ENCODE data around the gene INAFM2.

The INAFM2 gene

GRCh38 chr15:40307421-40308211, 15.9 kb upstream of the INAFM2 start, which contains the start of gene PLCB2:
PLCB2 (minus strand) TSS chr15:40307935; CDS start chr15:40307672, 263 bp downstream.
- no peak for DNase-seq

DNA sequence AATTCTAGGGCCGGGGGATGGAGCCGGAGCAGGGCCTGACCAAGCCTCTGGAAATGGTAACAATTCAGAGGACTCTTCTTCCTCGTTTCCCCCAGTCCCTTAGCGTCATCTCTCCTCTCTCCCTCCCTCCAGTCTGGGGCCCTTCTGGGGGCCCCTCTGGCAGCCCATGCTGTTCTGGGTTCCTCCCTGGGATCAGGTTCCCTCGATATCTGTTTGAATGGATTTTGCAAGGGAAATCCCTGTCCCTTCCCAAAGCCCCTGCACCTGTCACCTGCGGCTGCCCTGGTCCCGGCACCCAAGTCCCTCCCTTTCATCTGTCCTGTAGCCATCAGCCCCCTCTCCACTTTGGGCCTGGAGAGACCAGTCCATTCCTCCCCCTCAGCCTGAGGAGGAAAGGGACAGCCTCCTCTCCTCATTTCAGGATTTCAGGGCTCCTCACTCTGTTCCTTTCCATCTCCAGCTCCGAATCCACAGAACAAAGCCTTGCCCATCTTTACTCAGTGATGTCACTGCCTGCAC, 14.1 kb upstream of the INAFM2 start:
- no peak for DNase-seq

- DNase-seq, result no peak
These were observed 13.2 kb upstream of the INAFM2 start for GRCh38 chr15:40310001-40310959.

GRCh38 chr15:40310993-40311392, 12.5 kb upstream of the INAFM2 start:
- DNase-seq, result no peak

DNA sequence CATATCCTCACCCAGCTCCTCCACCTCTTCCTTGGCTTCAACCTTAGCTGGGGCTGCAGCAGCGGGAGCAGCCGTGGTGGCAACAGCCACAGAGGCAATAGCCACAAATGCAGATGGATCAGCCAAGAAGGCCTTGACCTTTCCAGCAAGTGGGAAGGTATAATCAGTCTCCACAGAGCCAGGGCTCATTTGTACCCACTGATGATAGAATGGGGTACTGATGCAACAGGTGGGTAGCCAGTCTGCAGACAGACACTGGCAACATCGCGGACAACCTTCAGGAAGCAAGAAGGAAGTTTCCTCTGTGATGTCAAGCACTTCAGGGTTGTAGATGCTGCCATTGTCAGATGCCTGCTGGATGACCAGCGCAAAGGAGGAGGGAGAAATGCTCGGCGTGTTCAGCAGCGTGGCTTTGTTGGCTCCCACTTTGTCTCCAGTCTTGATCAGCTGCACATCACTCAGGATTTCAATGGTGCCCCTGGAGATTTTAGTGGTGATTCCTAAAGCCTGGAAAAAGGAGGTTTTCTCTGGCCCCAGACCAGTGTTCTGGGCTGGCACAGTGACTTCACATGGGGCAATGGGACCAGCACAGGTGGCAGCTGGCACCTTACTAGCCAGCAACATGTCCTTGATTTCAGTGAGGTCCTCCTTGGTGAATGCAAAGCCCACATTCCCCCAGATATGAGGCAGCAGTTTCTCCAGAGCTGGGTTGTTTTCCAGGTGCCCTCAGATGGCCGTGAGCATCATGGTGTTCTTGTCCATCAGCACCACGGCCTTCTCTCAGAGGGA, 10.9 kb upstream of the INAFM2 start:
- no peak for DNase-seq

GRCh38 chr15:40313531-40314398, 9.7 kb upstream of the INAFM2 start:
- peak; percentile 56 for DNase-seq

GRCh38 chr15:40314723-40315276, 8.7 kb upstream of the INAFM2 start:
- DNase-seq, result no peak

- no peak for DNase-seq
These were observed 6.6 kb upstream of the INAFM2 start for GRCh38 chr15:40316931-40317330.

GRCh38 chr15:40317580-40317979, 5.9 kb upstream of the INAFM2 start:
- no peak for DNase-seq

- no peak for DNase-seq
These were observed 3.1 kb upstream of the INAFM2 start for GRCh38 chr15:40320409-40320808.

DNA sequence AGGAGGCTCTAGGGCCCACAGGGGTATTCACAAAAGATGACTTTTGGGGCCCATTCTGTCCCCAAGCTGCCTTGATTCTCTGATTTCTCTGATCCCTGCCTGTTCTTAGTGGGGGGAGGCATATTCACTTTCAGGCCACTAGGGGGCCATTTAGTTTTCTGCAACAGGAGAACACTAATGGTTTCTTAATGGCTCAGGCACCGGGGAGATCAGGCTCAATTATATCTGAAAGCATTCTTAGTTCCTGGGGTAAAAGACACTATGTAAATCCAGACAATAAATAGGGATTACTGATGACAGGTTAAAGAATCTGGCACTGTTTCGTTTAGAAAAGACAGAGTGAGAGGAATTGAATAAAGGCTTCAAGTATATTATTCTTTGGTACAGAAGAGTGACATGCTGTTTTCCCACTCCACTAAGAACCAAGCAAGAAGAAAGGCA, 2.5 kb upstream of the INAFM2 start:
- DNase-seq, result peak; percentile 24

DNA sequence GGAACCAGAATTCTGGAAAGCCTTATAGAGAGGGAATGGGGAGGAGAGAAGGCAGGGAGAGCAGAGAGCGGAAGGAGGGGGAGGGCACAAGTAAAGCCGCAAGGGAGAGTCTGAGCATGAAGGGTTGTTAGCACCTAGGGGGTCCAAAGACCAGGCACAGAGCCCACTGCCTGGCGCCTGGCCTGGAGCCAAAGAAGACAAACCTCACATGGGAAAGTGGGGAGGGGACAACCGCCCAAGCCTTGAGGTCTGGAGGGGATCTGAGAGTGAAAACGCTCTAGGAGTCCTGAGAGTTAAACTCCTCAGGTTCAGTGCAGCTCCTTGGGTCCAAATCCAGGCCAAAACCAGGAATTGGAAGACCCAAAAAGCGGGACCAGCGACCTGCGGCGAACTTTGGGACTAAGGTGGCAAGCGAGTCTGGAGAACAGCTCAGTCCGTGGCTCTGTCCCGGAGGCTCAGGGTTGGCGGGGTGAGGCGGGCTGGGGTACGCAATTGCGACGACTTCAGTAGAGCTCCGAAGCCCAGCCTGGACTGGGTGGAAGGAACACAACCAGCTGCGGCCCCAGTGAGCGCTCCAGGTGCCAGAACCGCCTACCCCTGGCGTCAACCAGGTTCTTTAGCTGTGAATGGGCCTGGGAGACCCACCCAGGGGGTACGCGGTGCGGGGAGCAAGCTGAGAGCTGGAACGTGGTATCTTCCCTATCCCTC, 807 bp upstream of the INAFM2 start:
- DNase-seq, result peak; percentile 23

- DNase-seq, result no peak
These were observed 753 bp downstream of the INAFM2 start for GRCh38 chr15:40323953-40324937.

DNA sequence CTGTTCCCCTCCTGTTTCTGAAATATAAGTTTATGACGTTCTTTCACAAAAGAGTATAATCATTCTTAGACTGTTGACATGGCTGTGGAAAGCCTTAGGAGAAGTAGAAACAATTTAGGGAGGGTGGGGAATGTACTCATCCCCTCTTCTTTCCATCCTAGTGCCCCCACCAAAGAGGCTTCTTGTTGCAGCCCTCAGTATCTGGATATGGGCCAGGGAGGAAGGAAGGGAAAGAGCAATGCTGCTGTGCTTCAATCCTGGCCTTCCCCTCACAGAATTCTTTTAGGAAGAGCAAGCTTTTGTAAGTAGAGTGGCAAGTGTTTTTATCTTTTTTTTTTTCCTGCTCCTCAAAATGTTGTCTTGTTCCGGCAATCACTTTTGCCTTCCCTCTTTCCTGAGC, 1.7 kb downstream of the INAFM2 start:
- DNase-seq, result no peak

GRCh38 chr15:40325700-40326099, 2.2 kb downstream of the INAFM2 start:
- no peak for DNase-seq

GRCh38 chr15:40327457-40327856, 4.0 kb downstream of the INAFM2 start:
- DNase-seq, result no peak

GRCh38 chr15:40328176-40328575, 4.7 kb downstream of the INAFM2 start:
- DNase-seq, result no peak

DNA sequence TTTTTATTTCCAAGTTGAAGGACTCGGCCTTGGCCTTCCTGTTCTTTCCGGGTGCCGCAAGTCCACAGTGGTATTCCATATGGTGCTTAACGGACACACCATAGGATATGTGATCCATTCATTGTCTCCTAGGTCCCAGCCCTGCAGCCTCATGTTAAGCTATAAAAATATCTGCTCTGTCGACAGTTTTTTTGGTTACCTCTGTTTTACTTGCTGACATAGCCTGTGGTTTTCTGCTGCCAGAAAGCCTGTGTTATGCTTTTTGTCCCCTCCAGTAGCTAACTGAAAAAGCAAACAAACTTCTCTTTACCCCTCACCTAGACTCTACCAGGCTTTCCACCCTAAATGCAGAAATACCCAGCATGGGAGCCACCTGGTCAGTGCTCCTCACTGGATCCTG, 5.3 kb downstream of the INAFM2 start:
- DNase-seq, result no peak

DNA sequence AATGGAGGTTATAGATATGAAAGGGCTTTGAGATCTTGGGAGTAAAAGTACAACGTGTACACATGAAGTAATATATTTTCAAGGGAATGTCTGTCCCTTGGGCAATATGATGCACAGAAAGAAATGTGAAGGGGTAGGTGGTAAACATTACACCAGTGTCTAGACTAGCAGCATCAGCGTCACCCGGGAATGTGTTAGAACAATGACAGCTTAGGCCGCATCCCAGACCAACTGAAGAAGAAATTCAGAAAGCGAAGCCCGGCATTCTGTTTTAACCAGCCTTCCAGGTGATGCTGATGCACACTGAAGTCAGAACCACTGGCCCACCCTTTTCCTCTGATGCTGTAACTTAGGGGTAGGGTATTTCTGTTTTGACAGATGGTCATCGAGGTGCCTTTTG, 6.3 kb downstream of the INAFM2 start:
- DNase-seq, result no peak
